ENCODE measurements around the gene TMEM214.

- TF ChIP-seq ZFX (IDR thresholded peaks at IDR 0.05; ENCODE audit: borderline replicate concordance) (no peak), CTCF (IDR thresholded peaks at IDR 0.05) (no peak)
These were observed 6.0 kb downstream of the TMEM214 start for GRCh38 chr2:27038631-27039339.

Measured in 22Rv1 (cell line).